Measurements from ENCODE around the gene GLYAT. TPM values are rescaled to one million over a fixed set of nuclear protein-coding genes. Genes with fewer than 3 reads are reported as not detected.

GLYAT gene
- total and polyA plus RNA-seq, 2 donors (not counting 1 experiment from before 2014, with no cell fraction given), result not detected

GRCh38 chr11:58741127-58741526, 9.4 kb upstream of the GLYAT start:
- no peaks in the 10 kb centered on the region for H3K36me3 ChIP-seq (ENCODE audit: control insufficient read depth, insufficient read depth, low read length)
- no peak overlapping the region for H3K4me3 ChIP-seq (replicated peaks in 1 of 4; ENCODE audit: control extremely low read depth in 1 of 4, insufficient read depth in 1 of 4, low read depth in 3 of 4, low read length in 4 of 4)
- no peak overlapping the region for H2AFZ ChIP-seq (ENCODE audit: low read length)
- TF ChIP-seq EZH2 (IDR thresholded peaks at IDR 0.05; ENCODE audit: low read length, missing control alignments) (no peak), CTCF (conservative IDR thresholded peaks at IDR 0.05 in 1 of 2, IDR thresholded peaks at IDR 0.05 in 1 of 2; ENCODE audit: low read depth in 1 of 2, low read length in 2 of 2) (no peak)
- H3K4me2 ChIP-seq (ENCODE audit: extremely low read depth, insufficient read depth, low read length), result no peak overlapping the region
- no peak for DNase-seq (ENCODE audit: low read depth in 2 of 2)
- H3K9ac ChIP-seq (ENCODE audit: insufficient read depth, low read length), result no peak overlapping the region
- no peaks in the 10 kb centered on the region for H3K4me1 ChIP-seq (ENCODE audit: control insufficient read depth, extremely low read depth, insufficient read depth, low read length)
- H3K27me3 ChIP-seq (ENCODE audit: control insufficient read depth, insufficient read depth, low read length), result no peaks in the 10 kb centered on the region
- no peaks in the 10 kb centered on the region for H3K79me2 ChIP-seq (ENCODE audit: control insufficient read depth, insufficient read depth, low read length)
- no peaks in the 10 kb centered on the region for H3K9me3 ChIP-seq (ENCODE audit: control insufficient read depth, insufficient read depth, low read depth, low read length)
- H3K27ac ChIP-seq (ENCODE audit: insufficient read depth, low read length), result no peak overlapping the region
- no peaks in the 10 kb centered on the region for H4K20me1 ChIP-seq (ENCODE audit: control insufficient read depth, extremely low read depth, insufficient read depth, low read length)

DNA sequence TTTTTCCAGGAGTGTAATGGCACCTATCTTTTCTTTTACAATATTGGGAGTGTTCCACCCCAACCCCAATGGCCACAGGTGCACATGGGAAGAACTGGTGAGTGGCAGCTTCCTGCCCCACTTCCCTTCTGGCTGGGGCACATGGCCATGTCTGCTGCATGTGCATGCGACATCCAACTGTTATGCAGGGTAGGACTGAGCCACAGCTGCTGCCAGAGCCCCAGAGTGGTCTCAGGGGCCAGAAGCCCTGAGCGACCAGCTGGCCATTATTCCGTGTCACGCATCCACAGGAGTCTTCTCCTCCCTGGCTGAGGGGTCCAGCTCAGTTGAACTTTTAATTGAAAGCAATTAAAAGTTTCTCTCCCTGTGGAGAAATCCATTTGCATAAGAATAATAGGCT, 8.7 kb upstream of the GLYAT start:
- Histone ChIP-seq H3K27ac (ENCODE audit: insufficient read depth, low read length) (no peak overlapping the region), H3K27me3 (ENCODE audit: control insufficient read depth, insufficient read depth, low read length) (no peaks in the 10 kb centered on the region), H2AFZ (ENCODE audit: low read length) (no peak overlapping the region), H3K9me3 (ENCODE audit: control insufficient read depth, insufficient read depth, low read depth, low read length) (no peaks in the 10 kb centered on the region), H3K4me3 (replicated peaks in 1 of 4; ENCODE audit: control extremely low read depth in 1 of 4, insufficient read depth in 1 of 4, low read depth in 3 of 4, low read length in 4 of 4) (no peak overlapping the region), H4K20me1 (ENCODE audit: control insufficient read depth, extremely low read depth, insufficient read depth, low read length) (no peaks in the 10 kb centered on the region), H3K9ac (ENCODE audit: insufficient read depth, low read length) (no peak overlapping the region), H3K36me3 (ENCODE audit: control insufficient read depth, insufficient read depth, low read length) (no peaks in the 10 kb centered on the region), H3K4me1 (ENCODE audit: control insufficient read depth, extremely low read depth, insufficient read depth, low read length) (no peaks in the 10 kb centered on the region), H3K79me2 (ENCODE audit: control insufficient read depth, insufficient read depth, low read length) (no peaks in the 10 kb centered on the region), H3K4me2 (ENCODE audit: extremely low read depth, insufficient read depth, low read length) (no peak overlapping the region)
- TF ChIP-seq CTCF (conservative IDR thresholded peaks at IDR 0.05 in 1 of 2, IDR thresholded peaks at IDR 0.05 in 1 of 2; ENCODE audit: low read depth in 1 of 2, low read length in 2 of 2) (no peak), EZH2 (IDR thresholded peaks at IDR 0.05; ENCODE audit: low read length, missing control alignments) (no peak)
- DNase-seq (ENCODE audit: low read depth in 2 of 2), result no peak

DNA sequence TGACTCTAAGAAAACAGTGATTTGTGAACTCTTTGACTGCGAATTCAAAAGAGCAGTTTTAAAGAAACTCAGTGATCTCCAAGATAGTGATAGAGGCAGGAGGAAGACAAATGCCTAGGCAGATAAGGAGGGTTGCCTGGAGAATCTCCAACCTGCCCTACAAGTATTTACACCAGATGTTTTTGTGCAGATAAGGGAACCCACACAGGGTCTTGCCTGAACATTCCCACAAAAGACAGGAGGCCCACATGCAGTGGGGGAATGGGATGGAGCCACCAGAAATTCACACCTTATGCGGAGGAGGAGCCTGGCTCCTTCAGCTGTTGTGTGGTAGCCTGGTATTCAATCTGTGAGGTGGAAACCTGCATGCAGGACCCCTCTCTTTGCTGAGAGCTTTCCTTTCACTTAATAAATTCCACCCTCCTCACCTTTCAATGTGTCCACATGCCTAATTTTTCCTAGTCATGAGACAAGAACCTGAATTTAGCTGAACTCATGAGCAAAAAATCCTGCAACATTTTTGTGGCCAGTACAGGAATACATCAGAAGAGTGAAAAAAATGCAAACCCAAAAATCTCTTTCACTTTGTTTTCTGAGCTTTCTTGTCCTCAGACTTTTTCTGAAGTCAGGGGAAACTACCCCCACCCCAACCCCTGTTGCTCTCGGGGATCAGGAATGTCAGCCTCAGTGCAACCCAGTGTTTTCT, 8.1 kb upstream of the GLYAT start:
- Histone ChIP-seq H3K4me1 (ENCODE audit: control insufficient read depth, extremely low read depth, insufficient read depth, low read length) (no peaks in the 10 kb centered on the region), H3K9me3 (ENCODE audit: control insufficient read depth, insufficient read depth, low read depth, low read length) (no peaks in the 10 kb centered on the region), H2AFZ (ENCODE audit: low read length) (no peak overlapping the region), H3K79me2 (ENCODE audit: control insufficient read depth, insufficient read depth, low read length) (no peaks in the 10 kb centered on the region), H3K4me3 (replicated peaks in 1 of 4; ENCODE audit: control extremely low read depth in 1 of 4, insufficient read depth in 1 of 4, low read depth in 3 of 4, low read length in 4 of 4) (no peak overlapping the region), H4K20me1 (ENCODE audit: control insufficient read depth, extremely low read depth, insufficient read depth, low read length) (no peaks in the 10 kb centered on the region), H3K36me3 (ENCODE audit: control insufficient read depth, insufficient read depth, low read length) (no peaks in the 10 kb centered on the region), H3K27ac (ENCODE audit: insufficient read depth, low read length) (no peak overlapping the region), H3K4me2 (ENCODE audit: extremely low read depth, insufficient read depth, low read length) (no peak overlapping the region), H3K9ac (ENCODE audit: insufficient read depth, low read length) (no peak overlapping the region), H3K27me3 (ENCODE audit: control insufficient read depth, insufficient read depth, low read length) (no peaks in the 10 kb centered on the region)
- TF ChIP-seq EZH2 (IDR thresholded peaks at IDR 0.05; ENCODE audit: low read length, missing control alignments) (no peak), CTCF (conservative IDR thresholded peaks at IDR 0.05 in 1 of 2, IDR thresholded peaks at IDR 0.05 in 1 of 2; ENCODE audit: low read depth in 1 of 2, low read length in 2 of 2) (no peak)
- DNase-seq (ENCODE audit: low read depth in 2 of 2), result peak in 1 of 2 donors; percentile 69
